Measurements from ENCODE around the gene GCGR.

Gene GCGR

DNA sequence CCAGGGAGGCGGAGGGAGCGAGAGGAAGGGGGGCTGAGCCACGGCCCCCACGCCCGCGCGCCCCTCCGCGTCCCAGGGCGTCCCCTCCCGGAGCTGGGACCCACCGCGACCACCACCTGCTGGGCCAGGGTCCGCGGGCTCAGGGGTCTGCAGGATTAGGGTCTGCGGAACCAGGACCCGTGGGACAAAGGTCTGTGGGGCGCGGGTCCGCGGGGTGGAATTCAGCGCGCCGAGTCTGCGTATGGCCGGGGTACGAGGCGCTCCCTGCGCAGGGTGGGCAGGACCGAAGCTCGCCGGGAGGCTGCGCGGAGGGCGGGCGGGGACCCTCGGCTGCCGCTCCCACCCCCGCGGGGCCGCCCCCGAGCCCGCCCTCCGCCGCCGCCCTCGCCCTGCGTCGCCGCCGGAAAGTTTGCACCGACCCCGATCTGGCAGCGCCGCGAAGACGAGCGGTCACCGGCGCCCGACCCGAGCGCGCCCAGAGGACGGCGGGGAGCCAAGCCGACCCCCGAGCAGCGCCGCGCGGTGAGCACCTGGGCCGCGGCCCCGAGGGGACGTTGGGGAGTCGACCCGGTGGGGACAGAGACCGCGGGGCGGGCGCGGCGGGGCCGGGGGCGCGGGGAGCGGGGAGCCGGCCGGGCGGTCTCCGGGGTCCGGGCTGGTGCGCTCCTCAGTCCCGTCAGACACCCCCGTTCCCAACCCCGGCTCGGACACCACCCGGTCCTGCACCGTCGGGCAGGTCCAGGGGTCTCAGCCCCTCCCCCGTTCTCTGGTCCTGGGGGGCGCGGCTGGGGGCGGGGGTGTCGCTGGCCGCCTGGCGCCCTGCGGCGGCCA is at the start of gene GCGR:
Gene GCGR (plus strand): TSS at position 423 of the 831 bp plus-strand sequence. CDS start 4,869 bp downstream, outside the sequence.
- no peak for DNase-seq

GRCh38 chr17:81792675-81793615 is 11.0 kb upstream of the GCGR start:
- no peak for DNase-seq

GRCh38 chr17:81794074-81794476 is 9.9 kb upstream of the GCGR start:
- DNase-seq = no peak

DNA sequence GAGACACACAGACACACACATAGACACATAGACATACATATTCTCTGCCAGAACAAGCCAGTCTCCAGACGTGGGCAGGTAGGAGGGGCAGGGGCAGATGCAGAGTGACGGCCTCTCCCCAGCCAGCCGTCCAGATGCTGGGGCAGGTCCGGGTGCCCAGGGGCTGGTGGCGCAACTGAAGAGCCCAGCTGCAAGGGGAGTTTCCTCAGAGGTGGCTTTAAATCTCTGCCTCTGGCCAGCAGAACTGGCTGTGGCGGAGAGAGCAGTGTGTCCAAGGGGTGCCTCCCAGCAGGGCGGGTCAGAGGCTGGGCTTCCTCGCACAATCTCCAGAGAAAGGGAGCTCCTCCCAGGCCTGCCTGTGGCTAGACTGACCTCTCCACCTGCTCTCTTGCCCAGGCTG is 9.4 kb upstream of the GCGR start:
- no peak for DNase-seq

DNA sequence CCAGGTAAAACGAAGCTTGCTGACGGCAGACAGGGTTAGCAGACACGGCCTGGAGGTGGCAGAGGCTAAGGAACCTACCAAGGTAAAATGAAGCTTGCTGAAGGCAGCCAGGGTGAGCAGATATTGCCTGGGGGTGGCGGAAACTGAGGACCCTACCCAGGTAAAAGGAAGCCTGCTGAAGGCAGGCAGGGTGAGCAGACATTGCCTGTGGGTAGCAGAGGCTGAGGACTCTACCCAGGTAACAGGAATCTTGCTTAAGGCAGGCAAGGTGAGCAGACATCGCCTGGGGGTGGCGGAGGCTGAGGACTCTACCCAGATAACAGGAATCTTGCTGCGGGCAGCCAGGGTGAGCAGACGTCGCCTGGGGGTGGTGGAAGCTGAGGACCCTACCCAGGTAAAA is 2.6 kb upstream of the GCGR start:
- no peak for DNase-seq

- DNase-seq = no peak
These were observed 1.7 kb upstream of the GCGR start for GRCh38 chr17:81802048-81802758.

DNA sequence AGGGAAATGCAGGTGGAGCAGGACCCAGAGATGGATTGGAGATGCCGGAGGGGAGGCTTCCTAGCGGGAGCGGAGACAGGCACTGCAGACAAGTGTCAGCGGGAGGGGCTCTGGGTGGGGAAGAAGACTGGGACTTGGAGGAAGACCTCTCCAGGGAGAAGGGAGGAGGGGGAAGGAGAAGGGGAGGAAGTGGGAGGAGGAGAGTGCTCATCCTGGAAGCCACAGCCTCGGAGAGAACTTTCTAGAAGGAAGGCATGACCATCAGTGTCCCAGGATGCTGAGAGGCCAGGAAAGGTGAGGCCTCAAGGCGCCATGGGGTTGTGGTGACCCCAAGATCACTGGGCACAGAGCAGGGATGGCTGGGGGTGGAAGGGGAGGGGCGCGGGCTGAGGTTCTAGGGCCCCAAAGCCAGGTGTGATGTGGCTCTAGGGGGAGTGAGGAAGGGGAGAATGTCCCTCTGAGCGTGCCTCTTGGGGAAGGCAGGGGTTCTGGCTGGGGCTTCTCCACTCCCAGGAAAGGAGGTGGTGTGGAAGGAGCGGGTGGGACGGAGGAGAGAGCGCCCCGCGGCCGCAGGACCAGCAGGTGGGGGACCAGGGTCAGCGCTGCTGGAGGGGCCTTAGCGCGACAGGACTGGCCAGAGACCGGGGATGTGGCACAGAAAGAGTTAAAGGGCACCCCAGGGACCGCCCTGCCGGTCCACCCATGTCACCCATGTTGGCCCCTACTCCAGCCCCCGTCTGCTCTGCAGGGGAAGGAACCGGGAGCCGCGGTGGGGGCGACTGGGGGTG is 900 bp upstream of the GCGR start:
- no peak for DNase-seq

GRCh38 chr17:81804559-81805399 is 829 bp downstream of the GCGR start:
- DNase-seq = no peak

- DNase-seq = no peak
These were observed 1.9 kb downstream of the GCGR start for GRCh38 chr17:81805707-81806460.

DNA sequence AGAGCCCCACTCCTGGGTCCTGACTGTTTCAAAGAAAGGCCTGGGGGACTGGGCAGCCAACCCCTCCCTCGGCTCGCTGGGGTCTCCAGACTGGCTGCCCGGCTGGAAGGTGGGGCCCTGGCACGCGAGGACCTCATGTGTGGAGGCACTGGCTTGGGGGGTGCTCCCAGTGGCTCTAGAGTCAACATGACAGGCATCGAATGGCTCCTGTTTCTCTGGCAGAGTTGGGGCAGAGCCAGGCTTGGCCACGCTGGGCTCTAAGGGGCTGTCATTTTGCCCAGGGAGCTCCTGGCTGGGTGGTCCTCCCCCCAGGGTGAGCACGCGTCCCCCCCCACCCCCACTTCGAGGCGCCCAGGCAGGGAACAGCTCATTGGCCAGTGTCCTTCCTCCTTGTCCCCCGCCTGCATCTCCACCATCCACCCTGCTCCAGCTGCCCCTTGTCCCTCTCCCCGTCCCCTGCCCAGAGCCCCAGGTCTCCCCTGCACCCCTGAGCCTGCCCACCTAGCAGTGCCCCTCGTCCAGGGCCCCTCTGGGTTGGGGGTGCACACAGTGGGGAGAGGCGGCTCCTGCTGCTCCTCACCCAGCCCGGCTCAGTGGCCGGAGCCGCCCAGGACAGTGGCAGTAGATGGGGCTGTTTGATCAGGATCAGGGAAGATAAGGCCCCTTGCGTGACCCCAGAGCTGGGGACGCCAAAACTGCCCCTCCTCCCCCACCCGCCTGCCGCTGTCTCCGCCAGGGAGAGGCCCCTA is 2.7 kb downstream of the GCGR start:
- DNase-seq = no peak

- no peak for DNase-seq
These were observed 3.3 kb downstream of the GCGR start for GRCh38 chr17:81807210-81807719.

- DNase-seq = no peak
These were observed 3.9 kb downstream of the GCGR start for GRCh38 chr17:81807839-81808238.

DNA sequence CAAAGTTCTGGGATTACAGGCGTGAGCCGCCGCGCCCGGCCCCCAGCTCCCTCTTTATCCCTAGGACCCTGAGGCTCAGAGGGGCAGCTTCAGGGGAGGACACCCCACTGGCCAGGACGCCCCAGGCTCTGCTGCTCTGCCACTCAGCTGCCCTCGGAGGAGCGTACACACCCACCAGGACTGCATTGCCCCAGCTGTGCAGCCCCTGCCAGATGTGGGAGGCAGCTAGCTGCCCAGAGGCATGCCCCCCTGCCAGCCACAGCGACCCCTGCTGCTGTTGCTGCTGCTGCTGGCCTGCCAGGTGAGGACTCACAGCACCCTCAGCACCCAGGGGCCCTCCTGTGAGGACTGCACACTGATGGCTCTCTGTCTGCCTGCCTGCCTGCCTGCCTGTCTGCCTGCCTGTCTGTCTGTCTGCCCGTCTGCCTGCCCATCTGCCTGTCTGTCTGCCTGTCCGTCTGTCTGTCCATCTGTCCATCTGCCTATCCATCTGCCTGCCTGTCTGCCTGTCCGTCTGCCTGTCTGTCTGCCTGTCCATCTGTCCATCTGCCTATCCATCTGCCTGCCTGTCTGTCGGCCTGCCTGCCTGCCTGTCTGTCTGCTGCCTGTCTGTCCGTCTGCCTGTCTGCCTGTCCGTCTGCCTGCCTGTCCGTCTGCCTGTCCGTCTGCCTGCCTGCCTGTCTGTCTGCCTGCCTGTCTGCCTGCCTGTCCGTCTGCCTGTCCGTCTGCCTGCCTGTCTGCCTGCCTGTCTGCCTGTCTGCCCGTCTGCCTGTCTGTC is 5.0 kb downstream of the GCGR start:
- DNase-seq = no peak

- DNase-seq = no peak
These were observed 5.6 kb downstream of the GCGR start for GRCh38 chr17:81809556-81809998.

DNA sequence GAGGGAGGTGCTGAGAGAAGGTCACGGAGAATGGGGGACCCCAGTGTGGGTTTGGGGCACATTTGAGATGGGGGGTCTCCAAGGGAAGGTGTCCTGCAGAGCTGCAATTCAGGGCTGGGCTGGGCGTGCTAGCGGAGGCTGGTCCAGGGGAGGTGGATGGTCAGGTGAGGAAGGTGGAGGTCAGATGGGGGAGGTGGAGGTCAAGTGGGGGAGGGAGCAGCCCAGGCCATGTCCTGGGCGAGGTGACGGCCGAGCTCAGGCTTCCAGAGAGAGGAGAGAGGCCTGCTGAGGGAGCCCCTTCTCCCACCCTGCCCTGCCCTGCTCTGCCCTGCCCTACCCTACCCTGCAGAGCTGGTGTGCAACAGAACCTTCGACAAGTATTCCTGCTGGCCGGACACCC is 6.5 kb downstream of the GCGR start:
- DNase-seq = no peak

DNA sequence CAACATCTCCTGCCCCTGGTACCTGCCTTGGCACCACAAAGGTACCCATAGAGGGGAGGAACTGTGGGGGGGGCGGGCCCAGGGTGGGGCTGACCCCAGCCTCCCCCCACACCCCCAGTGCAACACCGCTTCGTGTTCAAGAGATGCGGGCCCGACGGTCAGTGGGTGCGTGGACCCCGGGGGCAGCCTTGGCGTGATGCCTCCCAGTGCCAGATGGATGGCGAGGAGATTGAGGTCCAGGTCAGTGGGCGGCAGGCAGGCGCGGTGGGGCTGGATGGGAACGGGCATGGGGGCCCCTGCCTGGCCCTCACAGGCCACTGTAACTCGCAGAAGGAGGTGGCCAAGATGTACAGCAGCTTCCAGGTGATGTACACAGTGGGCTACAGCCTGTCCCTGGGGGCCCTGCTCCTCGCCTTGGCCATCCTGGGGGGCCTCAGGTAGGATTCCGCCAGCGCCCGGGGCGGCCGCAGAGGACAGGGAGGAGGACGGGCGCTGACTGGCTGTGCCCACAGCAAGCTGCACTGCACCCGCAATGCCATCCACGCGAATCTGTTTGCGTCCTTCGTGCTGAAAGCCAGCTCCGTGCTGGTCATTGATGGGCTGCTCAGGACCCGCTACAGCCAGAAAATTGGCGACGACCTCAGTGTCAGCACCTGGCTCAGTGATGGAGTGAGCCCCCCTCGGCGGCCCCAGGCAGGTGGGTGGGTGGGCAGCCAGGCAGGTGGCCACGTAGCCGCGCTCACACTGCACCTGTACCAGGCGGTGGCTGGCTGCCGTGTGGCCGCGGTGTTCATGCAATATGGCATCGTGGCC is 7.1 kb downstream of the GCGR start:
- DNase-seq = no peak

Measured in hypothalamus (tissue), 51 donors.